ENCODE data around the gene ERLIN1.

- TF ChIP-seq CTCF (conservative IDR thresholded peaks at IDR 0.05; ENCODE audit: low read depth, low read length) (no peak), EZH2 (IDR thresholded peaks at IDR 0.05; ENCODE audit: borderline replicate concordance, low read depth, low read length, poor library complexity, severe bottlenecking) (no peak)
These were observed 30.2 kb upstream of the ERLIN1 start for GRCh38 chr10:100216006-100216405.
